CD14-positive monocyte (primary cell): Measurements from ENCODE around the gene GRK3. TPM values are rescaled to one million over a fixed set of nuclear protein-coding genes. Genes with fewer than 3 reads are reported as not detected.

Source experiments
- DNase-seq, 3 donors: peaks; one replicate each; pipeline ENCODE4 v3.0.0-alpha.2; 2011 to 2022
- H2AFZ ChIP-seq: 2 replicates; pipeline ENCODE4 v1.6.0; 2012; ENCODE audit warnings: mild to moderate bottlenecking, low read depth, low read length, inconsistent platforms; ENCODE audit not compliant: insufficient read depth, poor library complexity, severe bottlenecking
- H3K27ac ChIP-seq, 2 donors: 1 replicate in 1 of 2; 2 replicates in 1 of 2; pipeline ENCODE4 v1.5.1; 2012 to 2013; ENCODE audit warnings: low read length in 2 of 2, control low read depth in 1 of 2, inconsistent platforms in 1 of 2, low read depth in 1 of 2, mild to moderate bottlenecking in 1 of 2
- H3K27me3 ChIP-seq, 2 donors: one replicate each; pipeline versions ENCODE4 v1.6.0 to v1.6.1; 2011 to 2013; ENCODE audit warnings: low read length in 2 of 2; ENCODE audit not compliant: control insufficient read depth in 2 of 2, insufficient read depth in 2 of 2
- H3K36me3 ChIP-seq, 2 donors: replicated peaks in 1 of 2; 1 replicate in 1 of 2; 2 replicates in 1 of 2; pipeline versions ENCODE4 v1.5.1 to v1.6.1; 2012 to 2013; ENCODE audit warnings: low read length in 2 of 2, control low read depth in 1 of 2, inconsistent platforms in 1 of 2, mild to moderate bottlenecking in 1 of 2; ENCODE audit not compliant: insufficient read depth in 2 of 2, control insufficient read depth in 1 of 2
- H3K4me1 ChIP-seq, 2 donors: 1 replicate in 1 of 2; 2 replicates in 1 of 2; pipeline versions ENCODE4 v1.5.1 to v1.6.1; 2012 to 2013; ENCODE audit warnings: low read length in 2 of 2, control low read depth in 1 of 2, inconsistent platforms in 1 of 2, mild to moderate bottlenecking in 1 of 2, moderate library complexity in 1 of 2; ENCODE audit not compliant: insufficient read depth in 2 of 2, control insufficient read depth in 1 of 2
- H3K4me2 ChIP-seq: replicated peaks from 2 replicates; pipeline ENCODE3; 2012; ENCODE audit warnings: low read length, moderate library complexity, mild to moderate bottlenecking; ENCODE audit not compliant: poor library complexity, severe bottlenecking; ENCODE audit errors: extremely low read depth
- H3K4me3 ChIP-seq, 3 experiments: fragments of 200-600 bp in 1 of 3; sonication (generic) in 1 of 3; replicated peaks in 1 of 3; 1 replicate in 2 of 3; 2 replicates in 1 of 3; pipeline ENCODE4 v1.5.1; 2011 to 2013; ENCODE audit warnings: low read length in 3 of 3, mild to moderate bottlenecking in 3 of 3, control low read depth in 2 of 3, low read depth in 2 of 3, inconsistent platforms in 1 of 3, moderate library complexity in 1 of 3
- H3K79me2 ChIP-seq: 2 replicates; pipeline ENCODE4 v1.6.0; 2012; ENCODE audit warnings: mild to moderate bottlenecking, control low read depth, inconsistent platforms, low read length, moderate library complexity; ENCODE audit not compliant: insufficient read depth
- H3K9ac ChIP-seq: 2 replicates; pipeline ENCODE4 v1.6.0; 2017; ENCODE audit warnings: low read length, mild to moderate bottlenecking; ENCODE audit not compliant: insufficient read depth, poor library complexity, severe bottlenecking
- H3K9me3 ChIP-seq, 2 donors: replicated peaks in 1 of 2; 1 replicate in 1 of 2; 2 replicates in 1 of 2; pipeline versions ENCODE4 v1.5.1 to v1.6.1; 2012 to 2013; ENCODE audit warnings: low read length in 2 of 2, control low read depth in 1 of 2; ENCODE audit not compliant: control insufficient read depth in 1 of 2, insufficient read depth in 1 of 2
- H4K20me1 ChIP-seq: 2 replicates; pipeline ENCODE4 v1.6.0; 2012; ENCODE audit warnings: mild to moderate bottlenecking, low read length, control low read depth, moderate library complexity; ENCODE audit not compliant: insufficient read depth
- H3K27ac Mint-ChIP-seq, 7 donors: one replicate each; pipeline ENCODE4 v1.8.0; 2020; ENCODE audit warnings: mild to moderate bottlenecking in 7 of 7, mixed read lengths in 7 of 7, moderate library complexity in 6 of 7, inconsistent platforms in 2 of 7
- H3K27me3 Mint-ChIP-seq, 3 donors: one replicate each; pipeline ENCODE4 v1.8.0; 2021 to 2022; ENCODE audit warnings: low read depth in 3 of 3, mild to moderate bottlenecking in 3 of 3, mixed read lengths in 3 of 3, moderate library complexity in 3 of 3, inconsistent platforms in 1 of 3
- H3K36me3 Mint-ChIP-seq, 2 donors: one replicate each; pipeline ENCODE4 v1.8.0; 2020; ENCODE audit warnings: mixed read lengths in 2 of 2, inconsistent platforms in 1 of 2, mild to moderate bottlenecking in 1 of 2
- H3K4me1 Mint-ChIP-seq: one replicate; pipeline ENCODE4 v1.8.0; 2020; ENCODE audit warnings: mild to moderate bottlenecking, mixed read lengths
- H3K4me3 Mint-ChIP-seq, 2 donors: one replicate each; pipeline ENCODE4 v1.8.0; 2020; ENCODE audit warnings: mild to moderate bottlenecking in 2 of 2, mixed read lengths in 2 of 2, moderate library complexity in 1 of 2
- H3K9me3 Mint-ChIP-seq, 7 donors: one replicate each; pipeline ENCODE4 v1.8.0; 2020 to 2022; ENCODE audit warnings: mixed read lengths in 7 of 7, mild to moderate bottlenecking in 6 of 7, moderate library complexity in 6 of 7, inconsistent platforms in 2 of 7
- CTCF ChIP-seq: fragments of 200-600 bp; IDR thresholded peaks from one replicate; pipeline ENCODE4 v1.8.0; 2022; ENCODE audit warnings: antibody characterized with exemption, mild to moderate bottlenecking
- WGBS: methylation state at CpG from one replicate; pipeline ENCODE4 v1.1.5; 2013; ENCODE audit warnings: missing lambda C conversion rate; ENCODE audit not compliant: insufficient coverage; 5-methylcytosine and 5-hydroxymethylcytosine counted together
- intact Hi-C, 2 donors: fragments of 100-400 bp; cut with micrococcal nuclease; formaldehyde crosslinking; loops; one replicate each; pipeline versions ENCODE4 v1.15.0 to v1.15.1; 2023
- polyA plus RNA-seq, 3 donors: library from polyadenylated mRNA; depleted of rRNA in 1 of 3; unstranded in 2 of 3; stranded (reverse) in 1 of 3; fragments of 300-500 nt in 2 of 3; fragments of >200 nt in 1 of 3; fragmentation: Illumina TruSeq in 2 of 3; gene quantifications; 1 replicate in 2 of 3; 2 replicates in 1 of 3; pipeline ENCODE4 v1.2.3, GENCODE V29; 2012 to 2021

GRK3 gene
- polyA plus RNA-seq, 3 donors = 8.3 to 33.3 (median 9.6) TPM

- H3K27ac Mint-ChIP-seq = no peak overlapping the region
- TF ChIP-seq CTCF = no peak
Measured at GRCh38 chr22:25726241-25726640, 161.8 kb downstream of the GRK3 start.

GRCh38 chr22:25728071-25728470 is 163.6 kb downstream of the GRK3 start:
- Histone ChIP-seq H4K20me1 (peaks cover 69% of the 10 kb centered on the region), H3K79me2 (no peaks in the 10 kb centered on the region), H3K9me3 (no peaks in the 10 kb centered on the region), H3K4me3 (no peak overlapping the region), H3K36me3 (peaks cover 26 to 54% of the 10 kb centered on the region in 2 donors), H3K27me3 (no peaks in the 10 kb centered on the region), H3K4me2 (no peak overlapping the region), H3K27ac (no peak overlapping the region), H2AFZ (no peak overlapping the region), H3K9ac (no peak overlapping the region), H3K4me1 (no peaks in the 10 kb centered on the region)
- WGBS = 89% methylated on average over 6 of the region's 7 CpGs
- no peak overlapping the region for H3K4me3 Mint-ChIP-seq
- H3K27ac Mint-ChIP-seq = peak overlapping the region in 1 of 7 donors; percentile 66
- no peaks in the 10 kb centered on the region for H3K9me3 Mint-ChIP-seq
- intact Hi-C loops = no loop called here
- TF ChIP-seq CTCF = no peak
- H3K36me3 Mint-ChIP-seq = peaks cover 35 to 48% of the 10 kb centered on the region in 2 donors
- DNase-seq = no peak
- peaks cover 6% of the 10 kb centered on the region for H3K4me1 Mint-ChIP-seq
- peaks cover 0 to 2% (median 1%) of the 10 kb centered on the region in 3 donors for H3K27me3 Mint-ChIP-seq

More at GRCh38 chr22:25726241-25726640, 161.8 kb downstream of the GRK3 start:
- Histone ChIP-seq H3K36me3 (peaks cover 42 to 72% of the 10 kb centered on the region in 2 donors), H4K20me1 (peaks cover 81% of the 10 kb centered on the region), H2AFZ (no peak overlapping the region), H3K4me3 (no peak overlapping the region), H3K4me1 (no peaks in the 10 kb centered on the region), H3K27me3 (no peaks in the 10 kb centered on the region), H3K9me3 (no peaks in the 10 kb centered on the region), H3K4me2 (no peak overlapping the region), H3K79me2 (no peaks in the 10 kb centered on the region), H3K27ac (no peak overlapping the region), H3K9ac (no peak overlapping the region)
- WGBS = no CpG with 5 or more reads among the region's 4 CpGs
- Mint-ChIP-seq H3K36me3 (peaks cover 50 to 66% of the 10 kb centered on the region in 2 donors), H3K27me3 (peaks cover 0 to 1% (median 0%) of the 10 kb centered on the region in 3 donors), H3K9me3 (no peaks in the 10 kb centered on the region), H3K4me3 (no peak overlapping the region), H3K4me1 (peaks cover 6% of the 10 kb centered on the region)
- intact Hi-C loops = no loop called here
- no peak for DNase-seq
